GM23248 (cell line): ENCODE data around the gene WASL. TPM values are rescaled to one million over a fixed set of nuclear protein-coding genes. Genes with fewer than 3 reads are reported as not detected.
A peak's percentile ranks its signal among the peaks of the same experiment; 100 is the strongest.

Experiments used
- DNase-seq: peaks from one replicate; pipeline ENCODE4 v3.0.0-alpha.2; 2015
- H2AFZ ChIP-seq: fragments of 200-600 bp; sonication (generic); 2 replicates; pipeline ENCODE4 v1.6.1; 2016; ENCODE audit warnings: antibody characterized with exemption
- H3F3A ChIP-seq: fragments of 200-600 bp; sonication (generic); 2 replicates; pipeline ENCODE4 v1.6.1; 2016; ENCODE audit warnings: mild to moderate bottlenecking, antibody characterized with exemption, mixed run types; ENCODE audit not compliant: insufficient read depth
- H3K27ac ChIP-seq: fragments of 200-600 bp; sonication (generic); 2 replicates; pipeline ENCODE4 v1.5.1; 2016; ENCODE audit warnings: mild to moderate bottlenecking
- H3K27me3 ChIP-seq: fragments of 200-600 bp; sonication (generic); replicated peaks from 2 replicates; pipeline ENCODE4 v1.6.1; 2016; ENCODE audit warnings: mild to moderate bottlenecking; ENCODE audit not compliant: insufficient read depth
- H3K36me3 ChIP-seq: fragments of 200-600 bp; sonication (generic); 2 replicates; pipeline ENCODE4 v1.6.1; 2016; ENCODE audit warnings: low read depth, mild to moderate bottlenecking
- H3K4me1 ChIP-seq: fragments of 200-600 bp; sonication (generic); 2 replicates; pipeline ENCODE4 v1.6.1; 2016; ENCODE audit warnings: mild to moderate bottlenecking; ENCODE audit not compliant: insufficient read depth
- H3K4me2 ChIP-seq: fragments of 200-600 bp; sonication (generic); one replicate; pipeline ENCODE4 v1.6.1; 2016; ENCODE audit warnings: mild to moderate bottlenecking; ENCODE audit not compliant: unreplicated experiment
- H3K4me3 ChIP-seq: fragments of 200-600 bp; sonication (generic); 2 replicates; pipeline ENCODE4 v1.5.1; 2016; ENCODE audit warnings: mild to moderate bottlenecking
- H3K79me2 ChIP-seq: fragments of 200-600 bp; sonication (generic); 2 replicates; pipeline ENCODE4 v1.6.1; 2016; ENCODE audit warnings: mild to moderate bottlenecking; ENCODE audit not compliant: insufficient read depth
- H3K9ac ChIP-seq: fragments of 200-600 bp; sonication (generic); 2 replicates; pipeline ENCODE4 v1.6.1; 2016; ENCODE audit warnings: mild to moderate bottlenecking
- H3K9me2 ChIP-seq: fragments of 200-600 bp; sonication (generic); 2 replicates; pipeline ENCODE4 v1.6.1; 2016; ENCODE audit warnings: mixed run types, mild to moderate bottlenecking, moderate library complexity; ENCODE audit not compliant: insufficient read depth
- H3K9me3 ChIP-seq: fragments of 200-600 bp; sonication (generic); one replicate; pipeline ENCODE4 v1.6.1; 2017; ENCODE audit warnings: low read depth
- H4K20me1 ChIP-seq: fragments of 200-600 bp; sonication (generic); 2 replicates; pipeline ENCODE4 v1.6.0; 2016; ENCODE audit not compliant: insufficient read depth
- EZH2 ChIP-seq: fragments of 200-600 bp; sonication (generic); IDR thresholded peaks from 2 replicates; pipeline ENCODE4 v1.6.1; 2018; ENCODE audit warnings: antibody characterized with exemption, mild to moderate bottlenecking; ENCODE audit not compliant: insufficient read depth, poor library complexity, severe bottlenecking
- EZH2phosphoT487 ChIP-seq: fragments of 200-600 bp; sonication (generic); IDR thresholded peaks from 2 replicates; pipeline ENCODE4 v1.6.1; 2018; ENCODE audit warnings: antibody characterized with exemption, moderate library complexity, mild to moderate bottlenecking, low read depth; ENCODE audit not compliant: insufficient read depth
- WGBS, 2 experiments: methylation state at CpG; one replicate each; pipeline ENCODE4 v1.1.6; 2015 to 2017; ENCODE audit warnings: low lambda C conversion rate in 2 of 2, low coverage in 1 of 2; ENCODE audit errors: missing lambda C conversion rate in 2 of 2; 5-methylcytosine and 5-hydroxymethylcytosine counted together
- in situ Hi-C: fragments of 300-500 bp; cut with MboI; formaldehyde crosslinking; loops from 2 replicates; pipeline ENCODE4 v1.15.0; 2020
- polyA plus RNA-seq: library from polyadenylated mRNA; unstranded; fragments of >200 nt; fragmentation: Nextera tagmentation; extraction: Ambion mirVana; gene quantifications from 2 replicates; pipeline ENCODE4 v1.2.1, GENCODE V29; 2016
- total RNA-seq: library from RNA; depleted of rRNA; stranded (reverse); fragments of >200 nt; shearing (Covaris generic); gene quantifications from 2 replicates; pipeline ENCODE4 v1.2.3, GENCODE V29; 2014

The WASL gene
- total and polyA plus RNA-seq, 2 experiments from 2014 or later: 11.6 to 20.7 TPM

GRCh38 chr7:123749537-123749857 is 694 bp upstream of the WASL start:
- Histone ChIP-seq H3K4me1 (peaks cover 30% of the 10 kb centered on the region), H2AFZ (peak overlapping the region; percentile 94), H4K20me1 (peaks cover 18% of the 10 kb centered on the region; the same call in 1 of the 2 replicates), H3K4me2 (peak overlapping the region; percentile 98), H3K36me3 (no peaks in the 10 kb centered on the region), H3K9me3 (no peaks in the 10 kb centered on the region), H3K27ac (peak overlapping the region; percentile 95), H3F3A (peaks cover 29% of the 10 kb centered on the region), H3K9me2 (no peaks in the 10 kb centered on the region), H3K9ac (peak overlapping the region; percentile 98), H3K27me3 (no peaks in the 10 kb centered on the region), H3K79me2 (peaks cover 43% of the 10 kb centered on the region), H3K4me3 (peak overlapping the region; percentile 94)
- peak; percentile 90 for DNase-seq
- WGBS, 2 experiments: 1 to 3% methylated on average over 10 of the region's 10 CpGs
- no peak for TF ChIP-seq EZH2phosphoT487
- no peak for TF ChIP-seq EZH2
- in situ Hi-C loops: no loop called here

DNA sequence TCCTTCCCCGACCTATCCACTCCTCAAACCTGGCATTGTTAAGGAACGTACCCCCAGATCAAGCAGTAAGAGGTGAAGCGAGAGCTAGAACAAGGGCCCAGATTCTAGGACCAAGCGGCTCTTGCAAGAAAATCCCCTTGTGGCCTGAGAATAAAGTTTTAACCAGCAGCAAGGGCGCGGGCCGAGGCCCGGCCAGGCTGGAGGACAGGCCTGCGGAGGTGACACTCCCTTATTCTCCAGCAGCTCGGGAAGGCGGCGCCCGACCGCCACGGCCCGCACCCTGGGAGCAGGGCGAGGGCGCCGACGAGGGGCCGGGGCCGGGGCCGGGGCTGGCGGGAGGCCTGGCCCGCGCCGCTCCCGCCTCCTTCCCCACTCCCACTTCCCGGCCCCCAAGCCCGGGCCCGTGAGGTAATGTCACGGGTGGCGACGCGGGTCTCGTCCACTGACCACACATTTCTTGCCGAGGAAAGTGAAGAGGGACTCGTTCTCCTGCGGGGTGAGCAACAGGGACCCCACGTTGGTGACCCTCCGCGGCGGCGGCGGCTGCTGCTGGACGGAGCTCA is 551 bp downstream of the WASL start:
- no peak for TF ChIP-seq EZH2
- TF ChIP-seq EZH2phosphoT487: no peak
- peak; percentile 76 for DNase-seq
- H3K4me3 ChIP-seq: peak overlapping the region; percentile 94
- H3K27me3 ChIP-seq: no peaks in the 10 kb centered on the region
- peaks cover 29% of the 10 kb centered on the region for H3F3A ChIP-seq
- in situ Hi-C loops: no loop called here
- H3K4me2 ChIP-seq: peak overlapping the region; percentile 98
- peaks cover 56% of the 10 kb centered on the region for H3K79me2 ChIP-seq
- H2AFZ ChIP-seq: peak overlapping the region; percentile 94
- H3K4me1 ChIP-seq: peaks cover 30% of the 10 kb centered on the region
- no peaks in the 10 kb centered on the region for H3K9me3 ChIP-seq
- H3K27ac ChIP-seq: peak overlapping the region; percentile 95
- H3K9ac ChIP-seq: peak overlapping the region; percentile 98
- no peaks in the 10 kb centered on the region for H3K9me2 ChIP-seq
- WGBS, 2 experiments: 1% methylated on average over 26 to 43 of the region's 46 CpGs
- peaks cover 25% of the 10 kb centered on the region; the same call in 1 of the 2 replicates for H4K20me1 ChIP-seq
- H3K36me3 ChIP-seq: no peaks in the 10 kb centered on the region

GRCh38 chr7:123747620-123748141 is 1.1 kb downstream of the WASL start:
- WGBS, 2 experiments: 1 to 2% methylated on average over 12 of the region's 12 CpGs
- Histone ChIP-seq H3K79me2 (peaks cover 61% of the 10 kb centered on the region), H3K4me3 (peak overlapping the region; percentile 94), H3K36me3 (no peaks in the 10 kb centered on the region), H3K9me2 (no peaks in the 10 kb centered on the region), H2AFZ (peak overlapping the region; percentile 94), H3K27ac (peak overlapping the region; percentile 95), H3K4me1 (peaks cover 30% of the 10 kb centered on the region), H3K9ac (peak overlapping the region; percentile 98), H3K27me3 (no peaks in the 10 kb centered on the region), H4K20me1 (peaks cover 25% of the 10 kb centered on the region; the same call in 1 of the 2 replicates), H3K4me2 (peak overlapping the region; percentile 98), H3F3A (peaks cover 29% of the 10 kb centered on the region), H3K9me3 (no peaks in the 10 kb centered on the region)
- DNase-seq: peak; percentile 73
- TF ChIP-seq EZH2phosphoT487: no peak
- no peak for TF ChIP-seq EZH2
- in situ Hi-C loops: no loop called here

DNA sequence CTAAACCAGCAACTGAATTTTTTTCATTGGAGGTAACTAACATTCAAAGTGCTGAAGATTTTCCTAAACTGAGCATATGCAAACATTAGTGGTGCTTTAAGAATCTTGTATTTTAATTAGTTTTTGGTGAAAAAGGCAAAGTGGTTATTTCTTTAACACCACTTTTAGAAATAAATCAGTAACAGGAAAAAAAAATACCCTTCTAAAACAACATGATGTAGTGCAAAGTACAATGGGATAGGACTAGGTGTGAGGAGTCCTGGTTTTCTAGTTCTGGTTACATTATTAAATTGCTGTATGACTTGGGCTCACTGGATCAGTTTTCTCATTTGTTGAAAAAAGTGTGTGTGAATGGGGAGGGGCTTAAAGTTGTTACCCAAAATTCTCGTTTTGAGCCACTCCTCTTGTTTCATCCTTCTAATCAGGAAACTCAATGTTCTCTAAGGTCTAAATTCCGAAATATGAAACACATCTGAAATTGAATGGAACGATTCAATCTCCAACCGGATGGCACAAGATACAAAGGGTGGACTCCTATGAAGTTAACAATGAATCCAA is 1.8 kb downstream of the WASL start:
- WGBS, 2 experiments: 0 to 2% methylated on average over 4 of the region's 4 CpGs
- Histone ChIP-seq H3K79me2 (peaks cover 68% of the 10 kb centered on the region), H3K4me1 (peaks cover 30% of the 10 kb centered on the region), H3K9me3 (no peaks in the 10 kb centered on the region), H2AFZ (peak overlapping the region; percentile 94), H4K20me1 (peaks cover 25% of the 10 kb centered on the region; the same call in 1 of the 2 replicates), H3K4me3 (peak overlapping the region; percentile 94), H3K9me2 (no peaks in the 10 kb centered on the region), H3F3A (peaks cover 29% of the 10 kb centered on the region), H3K27ac (peak overlapping the region; percentile 95), H3K27me3 (no peaks in the 10 kb centered on the region), H3K36me3 (no peaks in the 10 kb centered on the region), H3K9ac (peak overlapping the region; percentile 98), H3K4me2 (peak overlapping the region; percentile 98)
- no peak for TF ChIP-seq EZH2
- no peak for TF ChIP-seq EZH2phosphoT487
- in situ Hi-C loops: no loop called here
- peak; percentile 30 for DNase-seq
